GM12864 (cell line): ENCODE measurements around the gene ARHGAP19.

Experiments
- DNase-seq: peaks from one replicate; pipeline ENCODE4 v3.0.0-alpha.2; 2011; ENCODE audit warnings: low read depth
- H3K4me3 ChIP-seq: 2 replicates; pipeline ENCODE4 v1.5.1; 2011; ENCODE audit warnings: mild to moderate bottlenecking, low read depth, low read length, control low read depth
- TF ChIP-seq, protein P1 (sequence below): IDR thresholded peaks from 2 replicates; pipeline ENCODE4 v1.5.1; 2011; ENCODE audit warnings: low read depth, mild to moderate bottlenecking, moderate library complexity, low read length, control low read depth, inconsistent platforms; ENCODE audit errors: missing control alignments

Gene ARHGAP19

DNA sequence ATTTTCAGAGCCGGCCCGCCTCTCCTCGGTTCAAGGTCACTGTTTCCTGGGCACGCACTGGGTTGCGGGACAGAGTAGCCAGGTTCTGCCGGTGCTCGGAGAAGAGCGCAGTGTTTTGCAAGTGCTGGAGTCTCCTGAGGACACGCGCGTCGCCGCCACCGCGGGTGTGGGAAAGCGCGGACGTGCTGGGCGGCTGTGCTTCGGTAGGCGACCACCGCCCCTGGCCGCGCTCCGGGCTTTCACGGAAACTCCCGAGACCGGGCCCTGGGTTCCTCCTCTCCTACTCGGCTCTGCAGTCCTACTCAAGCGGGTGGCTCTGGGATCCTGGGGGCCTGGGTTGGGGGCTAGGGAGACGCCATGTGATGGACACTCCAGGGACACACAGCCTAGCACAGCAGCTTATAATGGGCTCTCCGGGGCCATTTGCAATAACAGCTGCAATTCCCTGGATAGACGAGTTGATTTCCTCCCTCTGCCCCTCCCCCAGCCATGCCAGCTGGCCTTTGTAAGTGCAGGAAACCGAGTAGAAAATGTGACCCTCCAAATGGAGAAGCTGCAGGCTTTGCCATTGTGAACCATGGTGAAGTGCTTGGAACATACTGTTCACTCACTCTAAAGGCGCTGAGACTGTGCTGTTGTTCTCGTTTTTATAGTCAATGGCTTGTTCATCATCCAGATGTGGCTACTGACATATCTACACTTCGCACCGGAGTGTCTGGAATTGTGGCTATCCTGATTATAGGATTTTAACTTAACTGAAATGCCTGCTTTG lies 28.8 kb upstream of the ARHGAP19 start:
- H3K4me3 ChIP-seq = no peak overlapping the region
- no peak for DNase-seq
- TF ChIP-seq, protein P1, sequence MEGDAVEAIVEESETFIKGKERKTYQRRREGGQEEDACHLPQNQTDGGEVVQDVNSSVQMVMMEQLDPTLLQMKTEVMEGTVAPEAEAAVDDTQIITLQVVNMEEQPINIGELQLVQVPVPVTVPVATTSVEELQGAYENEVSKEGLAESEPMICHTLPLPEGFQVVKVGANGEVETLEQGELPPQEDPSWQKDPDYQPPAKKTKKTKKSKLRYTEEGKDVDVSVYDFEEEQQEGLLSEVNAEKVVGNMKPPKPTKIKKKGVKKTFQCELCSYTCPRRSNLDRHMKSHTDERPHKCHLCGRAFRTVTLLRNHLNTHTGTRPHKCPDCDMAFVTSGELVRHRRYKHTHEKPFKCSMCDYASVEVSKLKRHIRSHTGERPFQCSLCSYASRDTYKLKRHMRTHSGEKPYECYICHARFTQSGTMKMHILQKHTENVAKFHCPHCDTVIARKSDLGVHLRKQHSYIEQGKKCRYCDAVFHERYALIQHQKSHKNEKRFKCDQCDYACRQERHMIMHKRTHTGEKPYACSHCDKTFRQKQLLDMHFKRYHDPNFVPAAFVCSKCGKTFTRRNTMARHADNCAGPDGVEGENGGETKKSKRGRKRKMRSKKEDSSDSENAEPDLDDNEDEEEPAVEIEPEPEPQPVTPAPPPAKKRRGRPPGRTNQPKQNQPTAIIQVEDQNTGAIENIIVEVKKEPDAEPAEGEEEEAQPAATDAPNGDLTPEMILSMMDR = no peak

DNA sequence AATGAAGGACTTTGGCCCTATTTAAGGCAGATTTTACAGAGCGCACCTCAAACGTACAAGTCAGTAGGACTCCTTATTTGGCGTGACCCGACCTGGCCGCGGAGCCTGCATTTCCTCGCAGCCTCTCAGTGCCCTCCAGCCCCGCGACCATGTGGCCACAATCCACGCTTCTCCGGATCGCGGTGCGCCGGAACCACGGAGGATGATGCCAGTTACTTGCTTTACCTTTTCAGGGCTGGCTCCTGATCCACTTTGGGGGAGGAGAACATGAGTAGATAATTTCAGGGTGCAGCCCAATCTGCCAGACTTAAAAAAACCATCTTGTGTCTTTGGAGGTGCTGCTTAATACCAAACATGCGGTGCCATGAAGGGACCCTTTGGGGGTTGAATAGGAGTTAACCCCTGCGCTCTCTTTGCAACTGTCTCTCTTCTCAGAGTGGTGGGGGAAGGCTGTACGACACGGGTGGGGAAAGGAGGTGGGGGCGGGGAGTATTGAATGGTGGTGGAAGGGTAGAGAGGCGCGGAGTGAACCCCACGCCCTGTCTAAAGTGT lies 28.1 kb upstream of the ARHGAP19 start:
- TF ChIP-seq, protein P1 = no peak
- no peak for DNase-seq
- peak overlapping the region; percentile 71 for H3K4me3 ChIP-seq

DNA sequence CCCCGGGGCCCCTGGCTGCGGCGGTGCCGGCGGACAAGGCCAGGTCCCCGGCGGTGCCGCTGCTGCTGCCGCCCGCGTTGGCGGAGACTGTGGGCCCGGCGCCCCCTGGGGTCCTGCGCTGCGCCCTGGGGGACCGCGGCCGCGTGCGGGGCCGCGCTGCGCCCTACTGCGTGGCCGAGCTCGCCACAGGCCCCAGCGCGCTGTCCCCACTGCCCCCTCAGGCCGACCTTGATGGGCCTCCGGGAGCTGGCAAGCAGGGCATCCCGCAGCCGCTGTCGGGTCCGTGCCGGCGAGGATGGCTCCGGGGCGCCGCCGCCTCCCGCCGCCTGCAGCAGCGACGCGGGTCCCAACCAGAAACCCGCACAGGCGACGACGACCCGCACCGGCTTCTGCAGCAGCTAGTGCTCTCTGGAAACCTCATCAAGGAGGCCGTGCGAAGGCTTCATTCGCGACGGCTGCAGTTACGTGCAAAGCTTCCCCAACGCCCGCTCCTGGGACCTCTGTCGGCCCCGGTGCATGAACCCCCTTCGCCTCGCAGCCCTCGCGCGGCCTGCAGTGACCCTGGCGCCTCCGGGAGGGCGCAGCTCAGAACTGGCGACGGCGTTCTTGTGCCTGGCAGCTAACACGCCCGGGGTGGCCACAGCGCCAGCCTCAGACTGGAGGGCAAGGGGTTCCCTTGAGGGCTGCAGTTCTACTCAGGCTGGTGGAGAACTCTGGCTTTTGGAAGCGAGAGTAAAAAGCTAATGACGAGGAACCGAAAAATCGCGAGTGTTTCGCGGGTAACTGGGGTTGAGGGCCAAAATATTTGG lies 27.4 kb upstream of the ARHGAP19 start:
- no peak for DNase-seq
- TF ChIP-seq, protein P1 = peak; percentile 11
- H3K4me3 ChIP-seq = peak overlapping the region; percentile 71

GRCh38 chr10:97318772-97319651 lies 26.6 kb upstream of the ARHGAP19 start, which contains the start of gene FRAT1:
TSS of gene FRAT1 (plus strand) at chr10:97319271. CDS start at chr10:97319454, 183 bp downstream.
- DNase-seq = peak; percentile 64
- TF ChIP-seq, protein P1 = no peak
- peak within 1 kb of the TSS; percentile 71 for H3K4me3 ChIP-seq

GRCh38 chr10:97314671-97315070 lies 22.2 kb upstream of the ARHGAP19 start:
- H3K4me3 ChIP-seq = no peak overlapping the region
- DNase-seq = no peak
- TF ChIP-seq, protein P1 = no peak

DNA sequence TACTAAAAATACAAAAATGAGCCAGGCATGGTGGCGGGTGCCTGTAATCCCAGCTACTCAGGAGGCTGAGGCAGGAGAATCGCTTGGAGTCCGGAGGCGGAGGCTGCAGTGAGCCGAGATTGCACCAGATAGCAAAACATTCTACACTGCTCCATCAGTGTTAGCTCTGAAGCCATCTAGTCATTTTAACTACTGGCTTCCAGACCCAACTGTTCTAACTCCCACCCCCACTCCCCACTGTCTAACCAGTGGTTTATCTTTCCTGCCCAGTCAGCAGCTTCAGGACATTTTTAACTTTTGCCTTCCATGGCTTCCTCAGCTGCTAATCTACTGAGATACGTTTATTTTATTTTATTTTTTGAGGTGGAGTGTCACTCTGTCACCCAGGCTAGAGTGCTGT lies 20.5 kb upstream of the ARHGAP19 start:
- TF ChIP-seq, protein P1 = no peak
- DNase-seq = no peak
- no peak overlapping the region for H3K4me3 ChIP-seq
